Germinal center (tissue), 1 donor: ENCODE measurements around the gene WASHC1.
"Not testable (repeated sequence)": the region's sequence is repeated elsewhere in the genome, so short reads cannot be mapped to it uniquely, and the experiment has no call there.

Source experiments
- DNase-seq: peaks from one replicate; pipeline ENCODE4 v3.0.0; 2012; ENCODE audit warnings: mixed read lengths, low spot score

The WASHC1 gene, protein sequence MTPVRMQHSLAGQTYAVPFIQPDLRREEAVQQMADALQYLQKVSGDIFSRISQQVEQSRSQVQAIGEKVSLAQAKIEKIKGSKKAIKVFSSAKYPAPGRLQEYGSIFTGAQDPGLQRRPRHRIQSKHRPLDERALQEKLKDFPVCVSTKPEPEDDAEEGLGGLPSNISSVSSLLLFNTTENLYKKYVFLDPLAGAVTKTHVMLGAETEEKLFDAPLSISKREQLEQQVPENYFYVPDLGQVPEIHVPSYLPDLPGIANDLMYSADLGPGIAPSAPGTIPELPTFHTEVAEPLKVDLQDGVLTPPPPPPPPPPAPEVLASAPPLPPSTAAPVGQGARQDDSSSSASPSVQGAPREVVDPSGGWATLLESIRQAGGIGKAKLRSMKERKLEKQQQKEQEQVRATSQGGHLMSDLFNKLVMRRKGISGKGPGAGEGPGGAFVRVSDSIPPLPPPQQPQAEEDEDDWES

DNA sequence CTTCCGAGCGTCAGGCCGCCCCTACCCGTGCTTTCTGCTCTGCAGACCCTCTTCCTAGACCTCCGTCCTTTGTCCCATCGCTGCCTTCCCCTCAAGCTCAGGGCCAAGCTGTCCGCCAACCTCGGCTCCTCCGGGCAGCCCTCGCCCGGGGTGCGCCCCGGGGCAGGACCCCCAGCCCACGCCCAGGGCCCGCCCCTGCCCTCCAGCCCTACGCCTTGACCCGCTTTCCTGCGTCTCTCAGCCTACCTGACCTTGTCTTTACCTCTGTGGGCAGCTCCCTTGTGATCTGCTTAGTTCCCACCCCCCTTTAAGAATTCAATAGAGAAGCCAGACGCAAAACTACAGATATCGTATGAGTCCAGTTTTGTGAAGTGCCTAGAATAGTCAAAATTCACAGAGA, at the start of gene WASHC1:
Gene WASHC1 (minus strand): TSS at position 101 of the 400 bp plus-strand sequence. CDS start 4,457 bp downstream, outside the sequence.
- not testable (repeated sequence) for DNase-seq

DNA sequence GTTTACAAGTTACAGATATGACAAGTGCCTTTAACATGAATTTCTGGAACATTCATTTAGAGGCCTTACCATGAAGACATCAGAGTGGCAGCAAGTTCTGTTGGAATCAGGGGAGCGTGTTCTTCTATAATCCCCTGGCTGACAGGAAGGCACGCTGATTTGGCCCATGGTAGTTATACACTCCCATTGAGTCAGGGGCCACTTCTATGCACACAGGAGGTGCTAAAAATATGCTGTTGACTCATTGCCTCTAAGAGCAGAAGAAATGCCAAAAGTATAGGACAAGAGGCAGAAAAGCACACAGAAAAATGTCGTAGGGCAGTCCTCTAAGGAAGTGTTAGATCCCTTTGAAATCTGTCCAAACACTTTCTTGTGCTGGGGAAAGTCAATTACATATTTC, 49.1 kb upstream of the WASHC1 start:
- not testable (repeated sequence) for DNase-seq

- DNase-seq, result not testable (repeated sequence)
Observed at GRCh38 chr9:76389-76788, 47.1 kb upstream of the WASHC1 start.

GRCh38 chr9:73900-74525, 44.8 kb upstream of the WASHC1 start:
- DNase-seq, result not testable (repeated sequence)

- peak; percentile 6 for DNase-seq
Observed at GRCh38 chr9:73076-73899, 44.0 kb upstream of the WASHC1 start.

GRCh38 chr9:63031-63629, 33.9 kb upstream of the WASHC1 start:
- DNase-seq, result not testable (repeated sequence)

DNA sequence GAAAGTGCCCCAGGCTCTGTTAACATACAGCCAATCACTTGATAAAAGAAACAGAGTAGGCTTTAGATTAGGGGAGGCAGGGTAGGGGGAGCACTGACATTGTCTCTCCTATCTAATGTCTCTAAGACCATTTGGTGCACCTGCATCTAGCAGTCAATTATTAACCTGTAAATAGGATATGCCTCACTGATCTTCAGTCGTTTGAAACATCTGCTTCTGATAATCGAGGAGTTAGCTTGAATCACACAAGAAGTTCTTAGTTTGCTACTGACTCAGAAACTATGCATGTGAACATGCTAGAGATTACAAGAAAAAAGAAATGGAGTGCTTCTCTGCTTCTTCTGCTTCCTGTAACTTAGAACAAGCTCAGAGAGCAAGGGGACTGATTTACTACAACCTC, 23.4 kb upstream of the WASHC1 start:
- DNase-seq, result not testable (repeated sequence)

GRCh38 chr9:48190-48842, 19.1 kb upstream of the WASHC1 start:
- DNase-seq, result not testable (repeated sequence)

GRCh38 chr9:46639-47271, 17.5 kb upstream of the WASHC1 start:
- DNase-seq, result not testable (repeated sequence)

- not testable (repeated sequence) for DNase-seq
Observed at GRCh38 chr9:46164-46563, 16.9 kb upstream of the WASHC1 start.

DNA sequence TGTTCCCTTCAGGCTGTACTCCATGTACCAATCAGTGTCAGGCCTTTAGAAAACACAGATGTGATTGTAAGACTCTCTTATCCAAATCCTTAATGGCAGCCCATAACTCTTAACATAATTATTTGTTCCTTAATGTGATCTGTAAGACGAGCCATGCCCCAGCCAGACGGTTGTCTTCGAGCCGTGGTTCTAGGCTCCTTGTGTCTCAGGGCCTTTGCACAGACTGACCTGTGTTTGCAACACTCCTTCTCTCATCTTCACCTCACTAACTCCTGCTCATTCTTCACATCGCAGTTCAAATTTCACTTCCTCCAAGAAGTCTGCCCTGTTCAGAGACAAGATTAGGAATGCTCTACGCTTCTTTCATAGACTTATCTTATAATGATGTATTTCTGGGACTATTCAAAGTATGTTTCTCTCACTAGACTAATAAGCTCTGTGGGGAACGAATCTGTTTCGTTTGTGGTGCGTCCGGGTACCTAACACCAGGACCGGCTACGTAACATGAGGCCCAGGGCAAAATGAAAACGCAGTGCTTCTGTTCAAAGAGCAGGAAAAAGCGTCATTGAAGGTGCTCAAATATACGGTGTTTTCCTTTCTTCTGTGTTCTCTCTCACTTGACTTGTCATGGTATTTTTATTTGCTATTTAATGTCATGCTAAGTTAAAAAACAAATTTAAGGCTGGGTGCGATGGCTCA, 16.1 kb upstream of the WASHC1 start:
- DNase-seq, result not testable (repeated sequence)

DNA sequence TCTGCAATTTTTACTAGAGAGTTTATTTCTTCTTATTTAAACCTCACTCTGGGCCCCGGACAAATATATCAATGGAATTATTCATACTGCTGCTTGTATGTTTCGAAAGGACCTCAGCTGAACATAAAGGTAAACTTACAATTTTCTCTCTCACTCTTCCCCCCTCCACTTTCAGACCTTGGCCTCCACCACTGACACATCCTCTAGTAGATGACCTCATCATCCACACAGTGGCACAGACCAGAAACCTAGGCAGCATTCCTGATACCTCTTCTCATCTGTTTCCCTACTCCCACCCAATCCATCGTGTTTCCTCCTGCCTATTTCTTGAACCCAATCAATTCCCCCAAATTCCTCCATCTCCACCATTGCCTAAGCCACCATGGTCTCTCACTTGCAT, 15.2 kb upstream of the WASHC1 start:
- DNase-seq, result not testable (repeated sequence)

GRCh38 chr9:43636-44035, 14.4 kb upstream of the WASHC1 start:
- DNase-seq, result not testable (repeated sequence)

GRCh38 chr9:43116-43515, 13.9 kb upstream of the WASHC1 start:
- not testable (repeated sequence) for DNase-seq

DNA sequence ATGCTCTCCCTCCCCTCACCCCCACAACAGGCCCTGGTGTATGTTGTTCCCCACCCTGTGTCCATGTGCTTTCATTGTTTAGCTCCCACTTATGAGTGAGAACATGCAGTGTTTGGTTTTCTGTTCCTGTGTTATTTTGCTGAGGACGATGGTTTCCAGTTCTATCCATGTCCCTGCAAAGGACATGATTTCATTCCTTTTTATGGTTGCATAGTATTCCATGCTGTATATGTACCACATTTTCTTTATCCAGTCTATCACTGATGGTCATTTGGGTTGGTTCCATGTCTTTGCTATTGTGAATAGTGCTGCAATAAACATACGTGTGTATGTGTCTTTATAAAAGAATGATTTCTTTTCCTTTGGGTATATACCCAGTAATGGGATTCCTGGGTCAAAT, 12.6 kb upstream of the WASHC1 start:
- not testable (repeated sequence) for DNase-seq

DNA sequence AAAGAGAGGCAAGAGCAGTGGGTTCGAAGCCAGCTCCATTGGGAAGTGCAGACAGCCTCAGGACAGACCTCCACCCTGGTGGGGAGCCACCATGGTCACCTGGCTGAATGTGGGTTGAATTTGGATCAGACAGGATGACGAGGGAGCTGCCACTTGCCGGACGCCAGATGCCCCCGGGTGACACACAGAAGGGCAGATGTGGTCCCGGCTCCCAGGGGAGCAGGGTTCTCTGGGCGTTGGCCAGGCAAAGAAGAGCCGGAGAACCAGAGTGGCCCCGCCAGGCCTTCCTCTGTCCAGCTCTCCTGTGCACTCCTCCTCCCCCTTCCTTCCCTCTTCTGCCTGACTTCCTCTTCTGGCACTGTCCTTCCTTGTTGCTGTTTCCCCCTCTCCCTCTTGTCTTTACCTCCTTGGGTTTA, 12.0 kb upstream of the WASHC1 start:
- not testable (repeated sequence) for DNase-seq

- DNase-seq, result not testable (repeated sequence)
Observed at GRCh38 chr9:32308-32707, 3.1 kb upstream of the WASHC1 start.

DNA sequence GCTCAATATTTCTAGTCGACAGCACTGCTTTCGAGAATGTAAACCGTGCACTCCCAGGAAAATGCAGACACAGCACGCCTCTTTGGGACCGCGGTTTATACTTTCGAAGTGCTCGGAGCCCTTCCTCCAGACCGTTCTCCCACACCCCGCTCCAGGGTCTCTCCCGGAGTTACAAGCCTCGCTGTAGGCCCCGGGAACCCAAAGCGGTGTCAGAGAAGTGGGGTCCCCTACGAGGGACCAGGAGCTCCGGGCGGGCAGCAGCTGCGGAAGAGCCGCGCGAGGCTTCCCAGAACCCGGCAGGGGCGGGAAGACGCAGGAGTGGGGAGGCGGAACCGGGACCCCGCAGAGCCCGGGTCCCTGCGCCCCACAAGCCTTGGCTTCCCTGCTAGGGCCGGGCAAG, 481 bp downstream of the WASHC1 start:
- DNase-seq, result not testable (repeated sequence)

- DNase-seq, result not testable (repeated sequence)
Observed at GRCh38 chr9:21621-22020, 7.6 kb downstream of the WASHC1 start.

- DNase-seq, result not testable (repeated sequence)
Observed at GRCh38 chr9:16875-17274, 12.4 kb downstream of the WASHC1 start.
